EH (cell line): Measurements from ENCODE around the gene CCDC8.
"Not testable (repeated sequence)": the region's sequence is repeated elsewhere in the genome, so short reads cannot be mapped to it uniquely, and the experiment has no call there.

Source experiments
- DNase-seq: peaks from one replicate; pipeline ENCODE4 v3.0.0-alpha.2; 2015; ENCODE audit warnings: low read depth

The CCDC8 gene

GRCh38 chr19:46380690-46381089 lies 32.7 kb downstream of the CCDC8 start:
- no peak for DNase-seq

- peak; percentile 92 for DNase-seq
Measured at GRCh38 chr19:46378268-46378667, 35.1 kb downstream of the CCDC8 start.

GRCh38 chr19:46376241-46377153 lies 36.9 kb downstream of the CCDC8 start:
- DNase-seq, result no peak

DNA sequence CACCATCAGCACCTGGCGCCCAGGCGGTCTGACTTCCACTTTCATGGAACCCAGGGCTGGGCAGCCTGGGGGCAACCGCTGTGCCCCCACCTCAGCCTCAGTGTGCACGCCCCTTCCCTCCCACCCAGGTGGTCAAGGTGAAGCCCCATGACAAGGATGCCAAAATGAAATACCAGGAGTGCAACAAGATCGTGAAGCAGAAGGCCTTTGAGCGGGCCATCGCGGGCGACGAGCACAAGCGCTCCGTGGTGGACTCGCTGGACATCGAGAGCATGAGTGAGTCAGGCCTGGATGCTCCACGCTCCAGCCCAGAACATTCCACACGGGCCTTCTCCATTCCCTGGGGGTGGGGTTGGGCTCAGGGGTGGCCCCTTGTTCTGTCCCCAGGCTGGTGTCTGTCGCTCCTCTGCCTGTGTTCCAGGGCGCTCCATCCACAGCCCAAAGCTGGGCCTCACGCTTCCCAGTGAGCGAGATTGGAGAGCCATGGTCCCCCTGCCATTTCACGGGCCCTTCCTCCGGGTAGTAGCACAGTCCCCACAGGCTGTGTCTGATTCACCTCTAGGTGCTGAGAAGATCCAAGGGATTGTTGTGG lies 37.8 kb downstream of the CCDC8 start:
- DNase-seq, result not testable (repeated sequence)

- DNase-seq, result no peak
Measured at GRCh38 chr19:46374536-46375475, 38.6 kb downstream of the CCDC8 start.

DNA sequence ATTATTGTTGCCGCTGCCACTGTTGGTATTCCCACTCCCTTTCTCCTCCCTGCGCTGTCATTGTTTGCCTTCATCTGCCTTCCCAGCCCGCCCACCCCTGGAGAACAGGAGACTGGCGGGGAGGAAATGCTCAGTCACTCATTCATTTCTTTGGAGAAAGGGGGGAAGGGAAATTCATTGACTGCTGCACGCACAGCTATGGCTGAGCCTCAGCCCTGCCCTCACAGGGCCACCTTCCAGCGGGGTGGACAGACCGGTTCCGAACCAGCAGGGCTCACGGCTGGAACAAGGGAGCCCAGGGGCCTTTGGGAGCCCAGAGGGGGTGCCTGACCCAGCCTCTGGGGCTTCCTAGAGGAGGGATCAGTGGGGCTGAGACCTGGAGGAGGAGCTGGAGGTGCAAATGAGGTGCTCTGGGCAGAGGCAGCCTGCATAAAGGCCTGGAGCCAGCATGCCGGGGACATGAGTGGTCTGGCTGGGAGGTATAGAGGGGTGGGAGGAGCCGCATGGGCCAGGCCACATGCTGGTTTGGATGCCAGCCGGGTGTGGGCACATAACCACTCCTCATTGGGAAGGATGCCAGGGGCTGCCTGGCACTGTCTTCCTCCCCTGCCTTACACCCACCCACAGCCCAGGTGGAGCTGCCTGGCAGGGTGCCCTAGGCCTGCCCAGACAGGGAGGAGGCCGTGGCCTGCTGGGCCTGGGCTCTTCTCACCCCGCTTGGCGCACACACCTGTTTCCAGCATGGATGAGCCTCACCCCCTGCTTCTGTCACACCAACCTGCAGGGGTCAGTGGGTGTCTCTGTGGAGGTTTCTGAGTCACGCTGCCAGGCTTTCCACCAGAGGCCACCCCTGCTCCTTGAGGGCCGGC lies 39.6 kb downstream of the CCDC8 start:
- DNase-seq, result peak; percentile 63

- peak; percentile 12 for DNase-seq
Measured at GRCh38 chr19:46372901-46373490, 40.4 kb downstream of the CCDC8 start.

DNA sequence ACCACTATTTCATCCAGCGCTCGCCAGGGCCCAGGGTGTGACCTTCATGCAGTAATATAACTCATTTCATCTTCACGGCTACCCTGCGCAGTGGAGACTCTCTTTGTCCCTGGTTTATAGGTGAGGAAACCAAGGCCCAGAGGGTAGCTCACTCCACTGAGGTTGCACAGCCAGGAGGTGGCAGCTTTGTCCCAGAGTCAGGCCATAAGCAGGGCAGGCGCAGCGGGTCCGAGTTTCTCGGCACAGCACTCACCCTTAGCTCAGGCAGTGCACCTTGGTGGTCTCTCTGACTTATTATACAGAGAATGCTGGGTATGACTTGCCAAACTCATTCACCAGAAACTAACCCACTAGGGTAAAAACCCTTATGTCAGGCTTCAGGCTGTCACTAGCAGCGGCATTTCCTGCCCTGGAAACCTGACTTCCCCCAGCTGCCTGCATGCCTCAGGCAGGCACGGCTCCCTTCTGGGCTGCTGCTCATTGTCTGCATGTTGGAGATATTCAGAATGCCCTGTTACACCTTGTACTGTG lies 41.9 kb downstream of the CCDC8 start:
- DNase-seq, result no peak

- no peak for DNase-seq
Measured at GRCh38 chr19:46369817-46370216, 43.5 kb downstream of the CCDC8 start.

DNA sequence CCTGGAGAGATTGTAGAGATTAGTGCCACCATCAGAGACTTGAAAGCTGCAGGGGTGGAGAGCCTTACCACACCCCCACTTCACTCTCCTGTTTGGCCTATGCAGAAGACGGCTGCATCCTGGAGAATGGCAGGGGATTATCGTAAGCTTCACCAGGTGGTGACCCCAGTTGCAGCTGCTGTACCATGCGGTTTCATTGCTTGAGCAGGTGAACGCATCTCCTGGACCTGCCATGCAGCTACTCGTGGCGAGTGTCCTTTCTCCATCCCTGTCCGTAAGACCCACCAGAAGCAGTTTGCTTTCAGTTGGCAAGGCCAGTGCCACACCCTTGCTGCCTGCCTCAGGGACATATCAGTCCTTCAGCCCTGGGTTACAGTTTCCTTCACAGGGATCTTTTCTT lies 45.2 kb downstream of the CCDC8 start:
- DNase-seq, result no peak

- DNase-seq, result no peak
Measured at GRCh38 chr19:46367426-46367825, 45.9 kb downstream of the CCDC8 start.

DNA sequence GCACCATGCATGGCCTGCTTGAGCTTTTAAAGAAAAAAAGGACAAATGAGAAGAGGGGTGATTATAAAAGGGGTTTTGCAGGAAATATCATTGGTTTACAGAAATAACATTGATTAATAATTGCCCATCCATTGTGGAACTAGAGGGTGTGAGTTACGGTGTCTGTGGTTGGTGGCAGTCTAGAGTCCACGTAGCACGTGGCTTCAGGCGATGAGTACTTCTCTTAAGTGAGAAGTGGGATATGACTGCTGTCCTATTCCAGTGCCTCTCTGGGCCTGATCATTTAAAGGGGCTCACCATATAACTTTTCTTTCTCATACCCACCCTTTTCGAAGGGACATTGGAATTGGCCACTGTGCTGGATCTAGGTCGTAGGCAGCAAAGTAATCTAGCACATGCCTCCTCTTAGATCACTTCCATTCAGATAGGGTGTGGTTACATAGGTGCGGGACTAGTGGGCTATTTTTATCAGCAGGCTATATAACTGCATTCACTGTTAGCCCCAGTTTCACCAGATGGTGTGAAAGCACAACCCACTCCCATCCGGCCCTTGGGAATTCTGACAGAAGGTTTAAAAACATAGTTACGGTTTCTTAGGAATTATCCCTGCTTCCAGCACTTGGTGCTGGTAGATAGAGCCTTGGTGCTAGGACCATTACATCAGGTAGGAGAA lies 46.6 kb downstream of the CCDC8 start:
- DNase-seq, result no peak

- peak; percentile 52 for DNase-seq
Measured at GRCh38 chr19:46365561-46365960, 47.8 kb downstream of the CCDC8 start.

DNA sequence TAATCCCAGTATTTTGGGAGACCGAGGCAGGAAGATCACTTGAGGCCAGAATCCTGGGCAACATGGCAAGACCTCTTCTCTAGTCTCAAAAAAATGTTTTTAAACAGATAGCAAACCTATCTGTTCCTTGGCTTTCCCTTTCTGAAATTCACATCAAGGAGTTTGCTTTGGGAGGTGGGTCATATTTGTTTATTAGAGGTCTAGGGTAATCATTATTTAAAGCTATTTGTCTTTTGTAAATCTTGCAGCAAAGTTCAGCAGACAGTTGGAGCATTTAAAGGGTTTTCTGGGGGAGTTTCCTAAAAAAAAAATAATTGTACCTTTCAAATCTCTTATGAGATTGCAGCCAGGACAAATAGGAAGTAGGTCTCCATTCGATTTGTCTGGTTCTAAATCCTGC lies 49.0 kb downstream of the CCDC8 start:
- no peak for DNase-seq

- no peak for DNase-seq
Measured at GRCh38 chr19:46361915-46362314, 51.4 kb downstream of the CCDC8 start.
